GM19395 (cell line): ENCODE results near the gene IGF1.
"Not testable (repeated sequence)": the region's sequence is repeated elsewhere in the genome, so short reads cannot be mapped to it uniquely, and the experiment has no call there.

Source experiments
- ATAC-seq: cut with Tn5 transposase; IDR thresholded peaks from one replicate; pipeline ENCODE4 v1.9.1; 2021; ENCODE audit warnings: mild to moderate bottlenecking, moderate library complexity; ENCODE audit not compliant: unreplicated experiment

IGF1 gene

GRCh38 chr12:102462795-102463465, 17.4 kb downstream of the IGF1 start:
- no peak for ATAC-seq

- no peak for ATAC-seq
Observed at GRCh38 chr12:102462386-102462785, 18.0 kb downstream of the IGF1 start.

DNA sequence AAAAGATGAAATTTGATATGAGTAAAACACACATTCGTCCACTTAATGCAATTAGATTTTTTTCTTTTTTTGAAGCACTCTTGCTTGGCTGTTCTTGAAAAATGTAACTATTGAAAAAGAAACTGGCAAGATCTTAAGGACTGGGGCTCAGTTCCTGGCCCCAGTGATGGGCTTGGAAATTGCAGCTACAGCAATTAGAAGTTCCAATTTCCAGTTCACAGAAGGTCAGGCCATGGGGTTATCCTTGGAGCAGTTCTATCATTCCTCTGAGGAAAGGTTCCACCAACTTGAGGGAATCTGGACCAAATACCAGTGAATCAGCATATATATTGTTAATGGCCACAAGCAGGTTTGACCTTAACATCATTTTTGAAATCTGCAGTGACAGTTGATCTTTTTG, 18.9 kb downstream of the IGF1 start:
- no peak for ATAC-seq

- no peak for ATAC-seq
Observed at GRCh38 chr12:102459314-102459713, 21.0 kb downstream of the IGF1 start.

DNA sequence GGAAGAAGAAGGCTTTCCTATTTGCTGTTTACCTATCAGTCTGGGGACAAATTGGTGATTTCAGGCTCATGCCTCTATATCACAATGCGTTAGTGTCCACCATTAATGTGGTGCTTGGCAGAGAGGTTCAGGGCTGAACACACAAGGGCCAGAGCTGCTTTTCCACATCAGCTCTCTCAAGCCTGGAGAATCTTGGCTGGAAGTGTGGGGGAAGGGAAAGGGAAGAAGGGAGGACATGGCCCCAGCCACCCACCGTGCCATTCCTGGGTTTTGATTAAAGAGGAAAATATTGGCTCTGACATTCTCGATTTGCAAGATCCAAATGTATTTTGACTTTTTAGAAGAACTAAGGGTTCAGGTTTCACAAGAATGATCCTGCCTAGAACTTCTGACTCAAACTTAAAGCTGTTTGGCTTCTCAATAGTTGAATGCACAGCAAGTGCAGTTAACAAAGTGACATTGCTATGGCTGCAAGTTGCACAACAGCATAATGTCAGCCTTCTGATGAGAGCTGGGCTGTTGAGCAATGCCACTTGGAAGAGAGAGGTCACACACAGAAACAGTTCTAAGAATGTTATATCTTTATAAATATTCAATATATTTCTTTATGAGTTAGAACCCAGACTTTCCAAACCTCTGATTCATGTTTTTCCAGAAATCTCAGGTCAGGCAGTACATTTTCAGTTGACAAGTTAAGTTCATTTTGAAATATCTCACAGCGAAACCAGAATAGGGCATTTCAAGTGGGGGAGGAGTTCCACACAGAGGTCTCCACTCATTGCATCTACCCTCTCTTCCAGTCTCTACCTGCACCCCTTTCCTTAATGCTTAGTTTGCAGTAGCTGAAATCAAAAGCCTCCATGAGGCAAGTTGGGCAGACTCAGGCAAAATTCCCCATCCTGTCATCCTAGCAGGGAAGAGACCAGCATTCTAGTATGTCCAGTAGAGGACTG, 25.3 kb downstream of the IGF1 start:
- no peak for ATAC-seq

DNA sequence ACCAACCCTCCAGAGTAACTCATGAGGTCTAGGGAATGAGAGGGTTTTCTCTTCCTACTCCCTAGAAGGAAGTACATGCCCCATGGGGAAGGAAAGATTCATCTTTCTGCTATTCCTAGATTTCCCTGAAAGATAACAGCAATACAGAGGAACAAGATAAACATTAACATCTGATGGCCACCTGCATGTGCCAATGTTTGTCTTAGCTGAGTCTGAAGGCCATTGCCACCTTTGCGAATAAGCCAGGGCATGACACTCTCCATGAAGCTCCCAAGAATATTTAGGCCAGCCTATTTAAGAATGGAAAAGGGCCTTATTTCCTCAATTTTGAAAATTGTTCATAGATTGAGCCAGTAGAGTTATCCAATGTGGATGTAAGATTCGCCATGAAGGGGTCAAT, 26.0 kb downstream of the IGF1 start:
- ATAC-seq, result no peak

DNA sequence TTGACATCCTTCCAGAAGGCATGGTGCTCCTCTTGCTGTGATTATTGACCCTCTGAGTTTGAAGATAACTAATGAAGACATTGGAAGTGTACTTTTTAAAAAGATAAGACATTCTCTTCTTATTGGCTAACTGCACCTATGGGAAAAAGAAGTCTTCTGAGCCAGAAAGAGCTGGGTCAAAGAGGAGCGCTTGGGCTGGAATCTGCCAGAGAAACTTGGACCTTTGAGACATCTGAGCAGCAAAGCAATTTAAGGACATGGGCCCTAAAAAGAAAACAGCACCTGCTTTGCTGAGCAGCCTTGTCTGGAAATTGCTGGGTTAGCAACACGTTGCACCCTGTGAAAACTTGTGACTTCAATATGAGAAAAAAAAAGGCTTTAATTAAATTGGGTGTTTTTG, 27.8 kb downstream of the IGF1 start:
- ATAC-seq, result no peak

GRCh38 chr12:102449018-102449417, 31.3 kb downstream of the IGF1 start:
- ATAC-seq, result not testable (repeated sequence)

- not testable (repeated sequence) for ATAC-seq
Observed at GRCh38 chr12:102447426-102447825, 32.9 kb downstream of the IGF1 start.

DNA sequence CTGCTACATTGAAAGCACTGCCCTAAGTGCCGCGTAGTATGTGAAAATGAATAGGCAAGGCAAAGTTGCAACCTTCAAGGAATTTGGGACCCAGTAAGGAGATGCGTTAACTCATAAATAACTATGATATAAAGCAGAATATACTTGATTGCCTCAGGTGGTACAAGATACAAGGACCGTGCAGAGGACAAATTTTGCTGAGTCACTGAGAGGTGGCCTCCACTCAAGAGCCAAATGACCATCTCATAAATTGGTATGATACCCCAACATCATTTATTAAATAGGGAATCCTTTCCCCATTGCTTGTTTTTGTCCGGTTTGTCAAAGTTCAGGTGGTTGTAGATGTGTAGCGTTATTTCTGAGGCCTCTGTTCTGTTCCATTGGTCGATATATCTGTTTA, 35.7 kb downstream of the IGF1 start:
- no peak for ATAC-seq

GRCh38 chr12:102444093-102444492, 36.3 kb downstream of the IGF1 start:
- no peak for ATAC-seq

GRCh38 chr12:102441077-102441596, 39.2 kb downstream of the IGF1 start:
- ATAC-seq, result no peak

DNA sequence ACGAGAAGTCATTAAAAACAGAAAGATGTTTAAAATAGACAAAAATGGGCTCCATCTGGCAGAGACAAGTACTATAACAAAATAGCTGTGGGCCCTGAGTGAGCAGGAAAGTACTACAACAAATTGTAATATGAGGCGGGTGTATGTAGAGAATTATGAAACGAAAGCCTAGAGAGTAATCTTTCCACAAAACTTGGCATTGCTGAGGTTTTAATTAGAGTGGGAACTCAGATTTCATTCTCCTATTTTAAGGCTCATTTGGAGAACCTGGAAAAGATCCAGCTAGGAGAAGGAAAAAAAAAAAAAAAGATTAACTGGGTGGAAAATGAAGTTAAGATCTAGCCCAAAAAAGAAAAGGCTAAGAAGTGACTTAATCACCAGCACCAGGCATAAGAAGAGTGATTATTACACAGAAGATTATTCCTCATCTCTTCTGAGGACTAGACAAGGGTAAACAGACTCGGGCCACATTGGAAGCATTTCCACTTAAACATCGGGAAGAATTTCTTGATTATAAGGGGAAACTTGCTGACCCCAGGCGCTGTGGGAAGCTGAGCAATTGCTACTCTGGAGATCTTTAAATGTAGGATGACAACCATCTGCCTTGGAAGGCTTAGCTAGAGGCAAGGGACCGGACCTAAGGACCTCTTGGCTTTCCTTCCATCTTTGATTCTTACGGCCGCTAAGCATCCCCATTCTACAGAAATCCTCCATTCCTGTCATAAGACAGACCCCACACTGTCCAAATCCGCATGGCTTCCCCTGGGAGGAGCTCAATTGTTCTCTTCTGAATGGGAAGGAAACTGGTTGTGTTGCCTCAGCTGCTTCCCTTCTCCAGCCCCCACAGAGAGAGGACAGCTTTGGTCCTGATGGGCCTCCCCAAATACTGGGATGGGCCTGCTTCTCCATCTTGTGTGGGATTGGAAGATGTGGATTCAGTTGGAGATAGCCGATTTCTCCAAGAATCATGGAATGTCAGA, 40.6 kb downstream of the IGF1 start:
- ATAC-seq, result no peak

DNA sequence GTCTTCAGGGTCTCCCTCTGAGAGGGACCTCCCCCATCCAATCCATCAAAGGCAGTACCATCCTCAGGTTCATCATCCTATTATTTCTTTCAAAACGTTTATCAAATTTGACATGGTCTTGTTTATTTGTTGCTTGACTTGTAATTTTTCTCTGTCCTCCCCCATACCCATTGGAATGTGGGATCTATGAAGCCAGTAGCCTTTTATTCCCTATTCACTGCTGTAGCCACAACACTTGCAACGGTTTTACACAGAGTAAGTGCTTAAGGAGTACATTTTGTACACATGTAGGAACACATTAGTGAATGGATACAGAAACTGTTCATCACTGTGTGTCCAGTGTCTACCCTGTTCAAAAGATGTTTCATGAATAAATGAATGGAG, 41.5 kb downstream of the IGF1 start:
- no peak for ATAC-seq

DNA sequence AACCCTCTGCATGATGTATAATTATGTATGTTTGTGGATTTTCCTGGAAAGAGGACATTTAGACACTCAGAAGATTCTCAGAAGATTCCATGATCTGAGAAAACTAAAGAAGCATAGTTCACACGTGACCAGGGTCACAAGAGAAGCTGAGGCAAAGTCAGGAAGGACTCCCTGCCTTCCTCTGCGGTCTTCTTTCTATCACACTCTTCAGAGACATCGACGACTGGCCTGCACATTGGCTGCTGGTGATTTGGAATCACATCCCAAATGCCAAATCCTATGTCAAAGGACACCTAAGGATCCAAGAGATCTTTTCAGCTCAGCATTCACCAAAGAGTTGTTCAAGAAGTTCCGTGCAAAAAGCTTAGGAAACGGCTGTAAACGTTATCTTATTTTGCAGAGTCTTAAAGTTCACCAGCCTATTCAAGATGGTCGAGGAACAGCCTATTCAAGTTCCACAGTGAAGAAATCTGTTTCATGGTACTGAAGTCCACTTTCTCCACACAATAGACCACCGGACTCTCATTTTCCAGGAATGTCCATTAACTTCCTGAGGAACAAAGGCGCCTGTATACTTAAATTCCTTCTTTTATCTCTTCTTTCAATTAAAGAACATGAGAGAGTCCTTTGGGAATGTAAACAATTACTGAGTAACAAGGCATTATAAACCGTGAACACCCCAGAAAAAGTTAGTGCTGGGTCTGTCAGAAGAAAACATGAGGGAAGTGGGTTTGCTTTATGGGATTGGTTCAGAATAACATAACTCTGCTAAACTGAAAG, 42.1 kb downstream of the IGF1 start:
- ATAC-seq, result no peak

DNA sequence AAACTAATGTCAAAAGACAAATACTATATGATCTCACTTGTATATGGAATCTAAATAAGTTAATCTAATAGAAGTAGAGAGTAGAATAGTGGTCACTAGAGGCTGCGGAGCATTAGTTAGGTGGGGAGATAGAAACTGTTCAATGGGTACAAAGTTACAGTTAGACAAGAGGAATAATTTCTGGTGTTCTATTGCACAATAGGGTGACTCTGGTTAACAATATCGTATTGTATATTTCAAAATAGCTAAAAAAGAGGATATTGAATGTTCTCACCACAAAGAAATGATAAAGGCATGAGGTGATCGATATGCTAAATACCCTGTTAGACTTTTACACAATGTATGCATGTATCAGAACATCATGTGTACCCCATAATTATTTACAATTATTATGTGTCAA, 42.9 kb downstream of the IGF1 start:
- ATAC-seq, result no peak

GRCh38 chr12:102436867-102437266, 43.5 kb downstream of the IGF1 start:
- no peak for ATAC-seq

GRCh38 chr12:102435827-102436436, 44.4 kb downstream of the IGF1 start:
- no peak for ATAC-seq

DNA sequence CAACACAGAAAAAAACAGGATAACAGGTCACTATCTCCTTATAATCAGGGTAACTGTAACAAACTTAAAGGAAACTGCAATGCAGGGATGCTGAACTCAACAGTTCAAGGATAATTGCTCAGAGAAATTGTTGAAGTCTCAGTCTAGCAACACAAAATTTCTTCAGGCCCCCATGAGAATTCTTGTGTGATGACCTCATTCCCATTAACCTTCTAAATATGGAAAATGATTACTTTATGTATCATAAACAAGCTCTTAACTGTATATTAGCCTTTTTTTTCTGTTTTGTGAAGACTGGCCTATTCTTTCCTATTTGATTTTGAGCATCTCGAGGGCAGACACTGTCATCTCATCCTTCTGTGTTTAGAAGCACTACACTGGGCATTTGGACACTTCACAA, 47.1 kb downstream of the IGF1 start:
- no peak for ATAC-seq

DNA sequence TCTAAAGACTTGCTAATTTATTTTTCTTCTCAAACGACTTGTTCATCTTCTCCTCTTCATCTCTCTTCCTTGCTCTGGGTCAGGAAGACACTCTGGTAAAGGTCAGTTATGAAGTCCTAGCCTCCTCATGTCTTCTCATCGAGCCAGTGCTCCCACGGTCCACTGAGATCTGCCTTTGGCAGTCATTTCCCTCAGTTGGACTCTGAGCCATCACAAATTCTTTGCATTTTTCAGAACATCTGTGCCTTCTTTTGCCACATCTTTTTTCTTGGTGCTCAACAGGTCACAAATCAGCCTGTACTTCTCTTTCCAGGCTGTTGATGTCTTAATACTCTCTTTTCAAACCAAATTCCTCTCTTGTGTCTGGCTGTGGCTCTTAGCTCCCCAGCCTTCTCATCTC, 49.7 kb downstream of the IGF1 start:
- no peak for ATAC-seq
